CD4-positive, alpha-beta T cell (primary cell): ENCODE measurements around the gene TPRG1L. TPM values are rescaled to one million over a fixed set of nuclear protein-coding genes. Genes with fewer than 3 reads are reported as not detected.

Source experiments
- ATAC-seq: fragments of 200-7000 bp; cut with Tn5 transposase; one replicate; pipeline ENCODE4 v1.10.0; 2022; ENCODE audit warnings: mild to moderate bottlenecking; ENCODE audit not compliant: poor library complexity
- CTCF ChIA-PET: fragments of 350-600 bp; sonication (Branson Sonifier 250); formaldehyde crosslinking; loops from one replicate; lab custom pipeline; 2021; ENCODE audit warnings: antibody characterized with exemption, inconsistent platforms; lab: Charles Lee
- POLR2A ChIA-PET: fragments of 350-600 bp; sonication (Branson Sonifier 250); formaldehyde crosslinking; loops from one replicate; lab custom pipeline; 2021; ENCODE audit warnings: antibody characterized with exemption, inconsistent platforms; lab: Charles Lee
- DNase-seq, 14 experiments: peaks; one replicate each; pipeline ENCODE4 v3.0.0-alpha.2; 2013 to 2020; ENCODE audit warnings: mixed read lengths in 2 of 14
- H3K27ac ChIP-seq, 2 donors: one replicate each; pipeline versions ENCODE4 v1.5.1 to v1.7.0; 2013; ENCODE audit warnings: low read length in 2 of 2, low read depth in 1 of 2, mild to moderate bottlenecking in 1 of 2
- H3K27me3 ChIP-seq, 2 experiments: 1 replicate in 1 of 2; 2 replicates in 1 of 2; pipeline versions ENCODE4 v1.6.1 to v1.7.0; 2013; ENCODE audit warnings: low read length in 2 of 2, control low read depth in 1 of 2, mild to moderate bottlenecking in 1 of 2, moderate library complexity in 1 of 2; ENCODE audit not compliant: insufficient read depth in 2 of 2, control insufficient read depth in 1 of 2
- H3K36me3 ChIP-seq: one replicate; pipeline ENCODE4 v1.6.1; 2013; ENCODE audit warnings: low read length, control low read depth; ENCODE audit not compliant: insufficient read depth
- H3K4me1 ChIP-seq: one replicate; pipeline ENCODE4 v1.6.1; 2013; ENCODE audit warnings: low read length, control low read depth; ENCODE audit not compliant: insufficient read depth
- H3K4me3 ChIP-seq: one replicate; pipeline ENCODE4 v1.5.1; 2013; ENCODE audit warnings: mild to moderate bottlenecking, low read length, moderate library complexity
- H3K9me3 ChIP-seq, 2 experiments: 1 replicate in 1 of 2; 2 replicates in 1 of 2; pipeline versions ENCODE4 v1.6.1 to v1.7.0; 2013; ENCODE audit warnings: low read length in 2 of 2, mild to moderate bottlenecking in 2 of 2, control low read depth in 1 of 2, moderate library complexity in 1 of 2; ENCODE audit not compliant: control insufficient read depth in 1 of 2, insufficient read depth in 1 of 2
- H3K27ac Mint-ChIP-seq: one replicate; pipeline ENCODE4 v1.8.0; 2020; ENCODE audit warnings: mixed read lengths
- H3K27me3 Mint-ChIP-seq: one replicate; pipeline ENCODE4 v1.8.0; 2021; ENCODE audit warnings: mixed read lengths
- H3K36me3 Mint-ChIP-seq: one replicate; pipeline ENCODE4 v1.8.0; 2021; ENCODE audit warnings: low read depth, mixed read lengths
- H3K4me1 Mint-ChIP-seq: one replicate; pipeline ENCODE4 v1.8.0; 2021; ENCODE audit warnings: low read depth, mixed read lengths
- H3K4me3 Mint-ChIP-seq: one replicate; pipeline ENCODE4 v1.8.0; 2020; ENCODE audit warnings: mild to moderate bottlenecking, mixed read lengths
- H3K9me3 Mint-ChIP-seq: one replicate; pipeline ENCODE4 v1.8.0; 2020; ENCODE audit warnings: mixed read lengths
- intact Hi-C, 2 experiments: fragments of 100-400 bp; cut with DNase I in 1 of 2; cut with micrococcal nuclease in 1 of 2; formaldehyde crosslinking; loops; one replicate each; pipeline versions ENCODE4 v1.15.1 to v1.9.0; 2023 to 2025; cut with DNase I, micrococcal nuclease
- total RNA-seq, 174 experiments: library from RNA in 2 of 174; stranded (reverse) in 2 of 174; gene quantifications; one replicate each; pipeline ENCODE4 v1.2.3 and lab custom pipeline; 2021 to 2026
- TF ChIP-seq, protein P1 (sequence below): fragments of 200-600 bp; IDR thresholded peaks from one replicate; pipeline ENCODE4 v1.8.0; 2022; ENCODE audit warnings: antibody characterized with exemption, mild to moderate bottlenecking

TPRG1L gene
- total RNA-seq, 2 experiments from 2014 or later = 46.5 to 48.3 TPM

DNA sequence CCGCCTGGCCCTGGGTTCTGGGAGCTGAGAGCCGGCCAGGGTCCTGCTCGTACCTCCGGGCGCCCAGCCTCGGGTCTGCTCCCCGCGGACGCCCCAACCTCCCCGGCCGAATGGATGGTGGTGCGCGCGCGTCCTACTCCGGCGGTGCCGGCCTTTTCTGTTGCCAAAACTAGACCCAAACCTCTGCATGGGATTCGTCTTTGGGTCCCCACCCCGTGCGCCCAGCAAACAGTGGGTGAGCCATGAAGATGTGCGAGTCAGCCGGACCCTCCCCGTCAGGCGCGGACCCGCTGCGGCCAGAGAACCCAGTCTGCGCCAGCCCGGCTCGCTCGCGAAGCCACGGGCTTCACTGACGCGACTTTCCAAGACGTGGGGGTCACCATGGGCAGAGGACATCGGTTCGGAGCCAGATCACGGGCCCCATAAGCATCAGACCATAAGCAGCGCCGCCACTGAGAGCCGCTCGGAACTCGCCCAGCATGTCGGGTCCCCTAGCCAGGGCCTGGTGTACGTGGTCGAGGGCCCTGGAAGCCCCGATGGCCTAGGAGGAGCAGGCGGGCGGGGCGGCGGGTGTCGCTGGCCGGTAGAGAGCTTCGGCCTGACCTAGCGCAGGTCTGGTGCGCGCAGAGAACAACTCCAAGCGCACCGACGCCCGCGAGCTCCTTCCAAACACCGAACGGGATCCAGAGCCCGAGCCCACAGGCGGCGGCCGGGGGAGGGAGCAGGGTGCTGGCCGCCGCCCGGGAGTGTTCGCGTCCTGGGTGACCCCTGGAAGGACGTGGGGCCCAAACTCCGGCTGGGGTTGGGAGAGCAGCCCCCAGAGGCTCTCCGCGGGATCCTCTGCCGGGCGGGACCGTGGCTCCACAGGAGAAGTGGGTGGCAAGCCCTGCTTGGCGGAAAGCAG is 26.5 kb downstream of the TPRG1L start:
- intact Hi-C loops = loop anchor here in 1 of 2 experiments (2.0 kb wide), 1 partner anchor 146 kb away; the partner anchor contains the start of gene LRRC47
- Mint-ChIP-seq H3K4me1 (peaks cover 37% of the 10 kb centered on the region), H3K9me3 (no peaks in the 10 kb centered on the region), H3K36me3 (peaks cover 15% of the 10 kb centered on the region), H3K27me3 (peaks cover 48% of the 10 kb centered on the region), H3K27ac (no peak overlapping the region), H3K4me3 (peak overlapping the region; percentile 57)
- Histone ChIP-seq H3K4me3 (peak overlapping the region; percentile 5), H3K4me1 (peaks cover 37% of the 10 kb centered on the region), H3K36me3 (peaks cover 10% of the 10 kb centered on the region), H3K27me3 (peaks cover 34 to 36% of the 10 kb centered on the region in 2 experiments), H3K9me3 (peaks cover 0 to 22% of the 10 kb centered on the region in 2 experiments), H3K27ac (no peak overlapping the region)
- CTCF ChIA-PET = no interaction called here
- peak in 1 of 14 experiments; percentile 30 for DNase-seq
- TF ChIP-seq, protein P1, sequence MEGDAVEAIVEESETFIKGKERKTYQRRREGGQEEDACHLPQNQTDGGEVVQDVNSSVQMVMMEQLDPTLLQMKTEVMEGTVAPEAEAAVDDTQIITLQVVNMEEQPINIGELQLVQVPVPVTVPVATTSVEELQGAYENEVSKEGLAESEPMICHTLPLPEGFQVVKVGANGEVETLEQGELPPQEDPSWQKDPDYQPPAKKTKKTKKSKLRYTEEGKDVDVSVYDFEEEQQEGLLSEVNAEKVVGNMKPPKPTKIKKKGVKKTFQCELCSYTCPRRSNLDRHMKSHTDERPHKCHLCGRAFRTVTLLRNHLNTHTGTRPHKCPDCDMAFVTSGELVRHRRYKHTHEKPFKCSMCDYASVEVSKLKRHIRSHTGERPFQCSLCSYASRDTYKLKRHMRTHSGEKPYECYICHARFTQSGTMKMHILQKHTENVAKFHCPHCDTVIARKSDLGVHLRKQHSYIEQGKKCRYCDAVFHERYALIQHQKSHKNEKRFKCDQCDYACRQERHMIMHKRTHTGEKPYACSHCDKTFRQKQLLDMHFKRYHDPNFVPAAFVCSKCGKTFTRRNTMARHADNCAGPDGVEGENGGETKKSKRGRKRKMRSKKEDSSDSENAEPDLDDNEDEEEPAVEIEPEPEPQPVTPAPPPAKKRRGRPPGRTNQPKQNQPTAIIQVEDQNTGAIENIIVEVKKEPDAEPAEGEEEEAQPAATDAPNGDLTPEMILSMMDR = no peak
- no peak for ATAC-seq
- POLR2A ChIA-PET = no interaction called here

DNA sequence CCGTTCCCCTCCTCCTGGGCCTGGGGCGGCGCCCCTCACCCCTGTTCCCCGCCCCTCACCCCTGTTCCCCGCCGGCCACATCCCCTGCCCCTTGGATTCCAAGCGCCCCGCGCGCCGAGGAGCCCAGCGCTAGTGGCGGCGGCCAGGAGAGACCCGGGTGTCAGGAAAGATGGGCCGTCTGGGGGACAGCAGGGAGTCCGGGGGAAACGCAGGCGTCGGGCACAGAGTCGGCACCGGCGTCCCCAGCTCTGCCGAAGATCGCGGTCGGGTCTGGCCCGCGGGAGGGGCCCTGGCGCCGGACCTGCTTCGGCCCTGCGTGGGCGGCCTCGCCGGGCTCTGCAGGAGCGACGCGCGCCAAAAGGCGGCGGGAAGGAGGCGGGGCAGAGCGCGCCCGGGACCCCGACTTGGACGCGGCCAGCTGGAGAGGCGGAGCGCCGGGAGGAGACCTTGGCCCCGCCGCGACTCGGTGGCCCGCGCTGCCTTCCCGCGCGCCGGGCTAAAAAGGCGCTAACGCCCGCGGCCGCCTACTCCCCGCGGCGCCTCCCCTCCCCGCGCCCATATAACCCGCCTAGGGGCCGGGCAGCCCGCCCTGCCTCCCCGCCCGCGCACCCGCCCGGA is 27.2 kb downstream of the TPRG1L start, which contains the start of gene TP73:
Gene TP73 (plus strand): TSS at position 587 of the 618 bp plus-strand sequence. CDS start 29,850 bp downstream, outside the sequence.
- H3K4me1 Mint-ChIP-seq = peaks cover 37% of the 10 kb centered on the region
- peak within 1 kb of the TSS; percentile 45 for H3K4me3 Mint-ChIP-seq
- TF ChIP-seq, protein P1 = no peak
- H3K27me3 ChIP-seq = peaks cover 36 to 42% of the 10 kb centered on the region in 2 experiments
- peak in 1 of 14 experiments; percentile 28 for DNase-seq
- H3K27ac ChIP-seq = no peak within 1 kb of the TSS
- H3K4me1 ChIP-seq = peaks cover 37% of the 10 kb centered on the region
- ChIA-PET POLR2A (no interaction called here), CTCF (no interaction called here)
- H3K36me3 ChIP-seq = peaks cover 3% of the 10 kb centered on the region
- H3K9me3 ChIP-seq = peaks cover 0 to 22% of the 10 kb centered on the region in 2 experiments
- H3K36me3 Mint-ChIP-seq = peaks cover 7% of the 10 kb centered on the region
- intact Hi-C loops = loop anchor here in 1 of 2 experiments (2.0 kb wide), 1 partner anchor 145 kb away; the partner anchor contains the start of gene LRRC47
- H3K4me3 ChIP-seq = peak within 1 kb of the TSS; percentile 5
- no peaks in the 10 kb centered on the region for H3K9me3 Mint-ChIP-seq
- H3K27me3 Mint-ChIP-seq = peaks cover 56% of the 10 kb centered on the region
- no peak for ATAC-seq
- H3K27ac Mint-ChIP-seq = no peak within 1 kb of the TSS

DNA sequence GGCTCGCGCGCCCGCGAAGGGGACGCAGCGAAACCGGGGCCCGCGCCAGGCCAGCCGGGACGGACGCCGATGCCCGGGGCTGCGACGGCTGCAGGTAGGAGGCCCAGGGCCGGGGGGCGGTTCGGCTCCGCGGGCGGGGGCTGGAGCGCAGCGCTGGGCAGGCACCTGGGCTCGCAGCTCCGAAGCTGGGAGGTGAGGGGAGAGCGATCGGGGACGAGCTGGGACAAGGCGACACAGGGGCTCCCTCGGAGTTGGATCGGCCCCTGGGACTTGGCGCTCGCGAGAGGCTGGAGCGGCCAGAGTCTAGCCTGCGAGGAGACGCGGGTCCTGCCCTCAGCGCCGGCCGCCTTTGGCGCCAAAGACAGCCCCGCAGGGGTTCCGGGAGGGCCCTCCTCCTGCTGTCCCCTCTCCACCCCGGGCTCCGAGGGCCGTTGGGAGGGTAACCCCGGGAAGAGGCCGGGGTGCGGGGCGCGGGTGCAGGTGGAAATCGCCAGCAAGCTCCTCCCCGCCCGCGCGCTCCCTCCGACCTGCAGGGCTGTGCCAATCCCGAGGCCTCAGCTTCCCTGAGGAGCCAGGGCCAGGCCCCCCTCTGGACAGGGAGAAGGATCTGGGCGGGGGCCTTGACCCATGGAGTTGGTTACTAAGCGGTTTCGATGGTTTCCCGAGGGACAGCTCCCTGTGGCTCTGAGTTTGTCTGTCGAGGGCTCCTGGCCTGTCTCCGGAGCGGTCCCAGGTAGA is 27.9 kb downstream of the TPRG1L start:
- ChIA-PET POLR2A (no interaction called here), CTCF (no interaction called here)
- peaks cover 37% of the 10 kb centered on the region for H3K4me1 ChIP-seq
- no peak for ATAC-seq
- no peak overlapping the region for H3K27ac Mint-ChIP-seq
- H3K36me3 ChIP-seq = no peaks in the 10 kb centered on the region
- intact Hi-C loops = no loop called here
- no peak overlapping the region for H3K27ac ChIP-seq
- H3K4me3 Mint-ChIP-seq = no peak overlapping the region
- peaks cover 5% of the 10 kb centered on the region for H3K36me3 Mint-ChIP-seq
- H3K4me1 Mint-ChIP-seq = peaks cover 35% of the 10 kb centered on the region
- H3K9me3 Mint-ChIP-seq = no peaks in the 10 kb centered on the region
- DNase-seq = peak in 1 of 14 experiments; percentile 18
- TF ChIP-seq, protein P1 = no peak
- H3K27me3 ChIP-seq = peaks cover 36 to 48% of the 10 kb centered on the region in 2 experiments
- peaks cover 0 to 22% of the 10 kb centered on the region in 2 experiments for H3K9me3 ChIP-seq
- peaks cover 60% of the 10 kb centered on the region for H3K27me3 Mint-ChIP-seq
- H3K4me3 ChIP-seq = no peak overlapping the region
